Epithelial cell of proximal tubule (primary cell): ENCODE data around the gene VAT1L. TPM values are rescaled to one million over a fixed set of nuclear protein-coding genes. Genes with fewer than 3 reads are reported as not detected.

ENCODE experiments used
- DNase-seq: peaks from one replicate; pipeline ENCODE4 v3.0.0-alpha.2; 2011; ENCODE audit warnings: low read depth
- H3K4me3 ChIP-seq: 2 replicates; pipeline ENCODE4 v1.5.1; 2011; ENCODE audit warnings: low read depth, mild to moderate bottlenecking, low read length
- total RNA-seq: library from RNA; depleted of rRNA; stranded (reverse); fragments of >200 nt; gene quantifications from 2 replicates; pipeline ENCODE4 v1.2.3, GENCODE V29; 2015
- TF ChIP-seq, protein P1 (sequence below): conservative IDR thresholded peaks from 2 replicates; pipeline ENCODE4 v1.5.1; 2012; ENCODE audit warnings: low read depth, mild to moderate bottlenecking, low read length

VAT1L gene
- total RNA-seq, 1 donor from 2014 or later = 0.92 TPM

DNA sequence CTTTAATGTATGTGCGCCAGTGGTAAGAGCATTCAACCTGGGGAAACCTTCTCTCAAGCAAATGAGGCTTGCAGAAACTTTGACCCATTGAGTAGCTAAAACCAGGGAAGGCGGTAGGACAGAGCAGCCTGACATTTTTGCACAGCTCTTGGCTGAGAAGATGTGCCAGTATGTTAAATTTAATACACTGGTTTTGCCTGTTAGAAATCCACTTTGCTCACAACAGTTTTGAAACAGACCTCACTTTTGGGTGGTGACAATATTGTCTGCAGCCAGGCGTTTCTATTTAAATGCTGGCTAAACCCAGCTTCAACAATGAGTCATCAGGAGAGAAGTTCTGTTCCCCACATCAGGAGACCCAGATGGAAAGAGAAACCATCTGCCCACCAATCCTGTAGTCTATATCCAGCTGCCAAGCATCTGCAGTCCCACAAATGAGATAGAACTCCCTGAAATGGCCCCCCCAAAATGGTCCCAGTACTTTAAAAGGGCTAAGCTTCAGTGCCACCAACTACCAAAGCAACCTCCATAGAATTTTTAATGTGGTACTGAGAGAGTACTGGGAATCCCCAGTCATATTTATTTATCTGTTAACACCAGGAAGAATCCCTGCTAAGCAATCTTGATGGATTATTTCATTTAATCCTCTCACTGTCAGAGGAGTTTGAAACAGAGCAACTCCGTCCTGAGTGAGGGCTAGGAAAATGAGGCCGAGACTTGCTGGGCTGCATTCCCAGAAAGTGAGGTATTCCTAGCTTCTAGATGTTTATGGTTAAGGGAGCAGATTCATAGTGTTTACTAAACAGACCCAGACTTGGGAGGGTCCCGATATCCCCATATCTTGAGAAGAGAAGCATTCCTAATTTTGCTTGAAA is 205.0 kb downstream of the VAT1L start:
- no peak overlapping the region for H3K4me3 ChIP-seq
- TF ChIP-seq, protein P1, sequence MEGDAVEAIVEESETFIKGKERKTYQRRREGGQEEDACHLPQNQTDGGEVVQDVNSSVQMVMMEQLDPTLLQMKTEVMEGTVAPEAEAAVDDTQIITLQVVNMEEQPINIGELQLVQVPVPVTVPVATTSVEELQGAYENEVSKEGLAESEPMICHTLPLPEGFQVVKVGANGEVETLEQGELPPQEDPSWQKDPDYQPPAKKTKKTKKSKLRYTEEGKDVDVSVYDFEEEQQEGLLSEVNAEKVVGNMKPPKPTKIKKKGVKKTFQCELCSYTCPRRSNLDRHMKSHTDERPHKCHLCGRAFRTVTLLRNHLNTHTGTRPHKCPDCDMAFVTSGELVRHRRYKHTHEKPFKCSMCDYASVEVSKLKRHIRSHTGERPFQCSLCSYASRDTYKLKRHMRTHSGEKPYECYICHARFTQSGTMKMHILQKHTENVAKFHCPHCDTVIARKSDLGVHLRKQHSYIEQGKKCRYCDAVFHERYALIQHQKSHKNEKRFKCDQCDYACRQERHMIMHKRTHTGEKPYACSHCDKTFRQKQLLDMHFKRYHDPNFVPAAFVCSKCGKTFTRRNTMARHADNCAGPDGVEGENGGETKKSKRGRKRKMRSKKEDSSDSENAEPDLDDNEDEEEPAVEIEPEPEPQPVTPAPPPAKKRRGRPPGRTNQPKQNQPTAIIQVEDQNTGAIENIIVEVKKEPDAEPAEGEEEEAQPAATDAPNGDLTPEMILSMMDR = no peak
- DNase-seq = no peak

DNA sequence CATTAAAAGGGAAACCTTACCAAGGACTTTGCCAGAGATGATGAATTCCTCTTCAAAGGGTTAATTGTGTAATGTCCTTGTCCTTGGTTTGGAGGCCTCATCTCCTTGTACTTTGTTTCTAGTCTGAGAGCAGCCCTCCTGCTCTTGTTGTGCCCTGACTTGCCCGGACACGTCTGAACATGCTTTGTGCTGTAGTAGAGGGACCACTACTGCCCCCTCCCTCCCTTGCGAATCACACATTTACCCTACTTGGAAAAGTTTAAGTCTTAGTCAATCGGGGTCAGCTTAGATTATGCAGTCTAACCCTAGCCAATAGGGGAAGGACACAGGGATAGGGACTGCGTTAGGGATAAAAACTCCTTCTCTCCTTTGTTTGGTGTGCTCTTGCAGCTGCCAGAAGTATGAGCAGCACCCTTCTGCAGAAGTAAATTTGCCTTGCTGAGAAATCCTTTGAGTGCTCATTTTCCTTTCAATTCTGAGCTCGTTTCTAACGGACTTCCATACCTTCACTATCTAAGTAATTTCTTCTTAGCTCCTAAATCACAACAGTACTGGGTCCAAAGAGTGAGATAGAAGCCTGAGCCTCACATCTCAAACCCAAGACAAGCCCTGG is 207.6 kb downstream of the VAT1L start:
- no peak for DNase-seq
- TF ChIP-seq, protein P1 = no peak
- H3K4me3 ChIP-seq = no peak overlapping the region

DNA sequence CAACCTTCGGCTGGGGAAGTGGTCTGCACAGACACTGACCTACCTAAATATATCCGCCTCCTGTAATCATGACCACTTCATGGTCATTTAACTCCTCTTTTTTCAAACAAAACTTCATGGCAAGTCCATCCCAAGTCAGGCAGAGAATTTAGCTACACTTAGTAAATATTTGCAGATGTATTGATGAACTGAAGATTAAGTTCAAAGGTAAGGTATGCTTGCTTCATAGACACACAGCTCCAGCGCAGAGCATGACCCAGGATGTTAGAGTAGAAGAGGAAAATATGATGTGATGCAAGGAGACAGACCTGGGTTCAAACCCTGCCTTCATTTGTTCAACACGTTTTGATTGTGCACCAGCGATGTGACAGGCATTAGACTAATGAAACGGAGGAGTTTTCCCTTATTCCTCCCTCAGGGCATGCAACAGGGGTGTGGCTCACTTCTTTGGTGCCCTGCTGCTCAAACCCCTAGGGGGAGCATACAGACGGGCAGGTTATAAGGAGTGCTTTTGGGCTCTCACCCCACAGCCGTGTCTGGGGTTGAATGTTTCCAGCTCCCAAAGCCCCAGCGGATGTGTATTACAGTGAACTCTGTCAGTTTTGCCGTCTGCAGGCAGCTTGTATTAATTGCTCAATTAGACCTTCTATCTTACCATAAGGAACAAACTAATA is 210.1 kb downstream of the VAT1L start:
- TF ChIP-seq, protein P1 = no peak
- DNase-seq = no peak
- H3K4me3 ChIP-seq = no peak overlapping the region

DNA sequence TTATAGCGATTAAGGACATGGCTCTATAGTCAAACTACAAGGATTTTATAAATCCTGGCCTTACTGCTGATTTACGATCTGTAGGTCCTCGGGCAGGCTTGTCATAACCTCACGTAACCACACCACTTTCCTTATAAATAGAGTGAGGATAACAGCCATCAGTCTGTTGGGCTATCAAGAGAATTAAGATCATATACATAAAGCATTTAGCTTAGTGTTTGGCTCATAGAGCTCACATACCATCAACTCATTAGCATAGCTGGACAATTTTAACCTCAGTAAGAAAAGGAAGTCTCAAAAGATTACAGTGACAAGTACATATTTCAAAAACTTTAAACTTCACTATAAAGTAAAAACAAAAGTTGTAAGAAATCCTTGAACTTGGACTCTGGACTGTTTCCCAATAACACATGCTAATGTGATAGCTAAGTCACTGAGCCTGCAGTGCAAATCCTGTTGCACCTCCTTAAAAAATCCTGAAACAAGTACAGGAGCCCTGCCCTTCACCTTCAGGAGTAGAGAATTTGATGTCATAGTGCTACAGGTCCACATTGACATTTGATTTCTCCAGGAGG is 213.2 kb downstream of the VAT1L start:
- TF ChIP-seq, protein P1 = no peak
- H3K4me3 ChIP-seq = no peak overlapping the region
- no peak for DNase-seq

DNA sequence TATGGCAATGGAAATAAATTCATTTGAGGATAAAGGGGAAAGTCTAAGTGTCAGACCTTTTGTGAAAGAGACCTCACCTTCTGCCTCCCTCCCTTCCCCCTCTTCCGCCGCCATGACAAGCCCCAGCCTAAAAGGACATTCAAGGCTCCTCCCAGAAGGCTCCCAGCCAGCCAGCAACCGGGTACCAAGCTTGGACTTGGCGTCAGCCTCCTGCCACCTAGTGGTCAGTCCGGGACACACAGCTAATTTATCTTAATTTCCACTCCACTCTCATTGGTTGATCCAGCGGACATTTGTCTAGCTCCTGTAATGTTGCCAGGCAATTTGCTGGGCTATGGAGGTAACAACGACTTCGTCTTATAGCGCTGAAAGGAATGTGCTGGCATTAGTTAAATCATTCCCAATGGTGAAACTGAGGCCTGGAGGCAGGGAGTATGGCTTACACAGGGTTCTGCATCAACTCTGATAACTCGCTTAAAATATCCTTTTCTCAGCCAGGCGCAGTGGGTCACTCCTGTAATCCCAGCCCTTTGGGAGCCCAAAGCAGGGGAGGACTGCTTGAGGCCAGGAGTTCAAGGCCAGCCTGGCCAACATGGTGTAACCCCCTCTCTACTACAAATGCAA is 214.7 kb downstream of the VAT1L start:
- no peak overlapping the region for H3K4me3 ChIP-seq
- TF ChIP-seq, protein P1 = peak; percentile 90
- peak; percentile 32 for DNase-seq

DNA sequence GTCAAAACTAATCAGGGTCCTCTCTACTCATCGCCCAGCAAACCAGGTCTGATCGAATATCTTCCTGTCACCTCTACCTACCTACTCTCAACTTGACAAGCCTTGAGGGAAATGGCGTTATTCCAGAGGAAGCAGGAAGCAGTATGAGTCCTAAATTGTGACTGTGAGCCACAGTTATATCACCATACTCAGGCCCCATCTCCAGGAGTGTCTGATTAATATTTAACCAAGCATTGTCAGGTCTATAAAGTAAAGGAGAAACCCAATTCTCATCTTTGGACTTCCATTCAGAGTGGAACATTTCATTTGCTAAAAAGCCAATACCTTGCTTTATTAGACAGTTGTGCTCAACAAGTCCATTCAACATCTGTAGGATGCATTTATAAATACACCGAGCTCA is 216.2 kb downstream of the VAT1L start:
- no peak for DNase-seq
- H3K4me3 ChIP-seq = no peak overlapping the region
- TF ChIP-seq, protein P1 = no peak
